AG04450 (cell line): ENCODE measurements around the gene CNTN5. TPM values are rescaled to one million over a fixed set of nuclear protein-coding genes. Genes with fewer than 3 reads are reported as not detected.

Source experiments
- CTCF ChIA-PET: fragments of 300-600, 350-600 bp; formaldehyde crosslinking; extraction: SDS; loops from one replicate; lab custom pipeline; 2022; ENCODE audit warnings: antibody characterized with exemption, inconsistent platforms; lab: Charles Lee
- POLR2A ChIA-PET: fragments of 350-600 bp; formaldehyde crosslinking; extraction: SDS; loops from one replicate; lab custom pipeline; 2021; ENCODE audit warnings: antibody characterized with exemption, inconsistent platforms; lab: Yijun Ruan, JAX
- DNase-seq: peaks from one replicate; pipeline ENCODE4 v3.0.0-alpha.2; 2011; ENCODE audit warnings: low read depth, low spot score
- H3K27ac ChIP-seq: one replicate; pipeline ENCODE4 v1.5.1; 2012; ENCODE audit warnings: low read depth, low read length, control low read depth
- H3K27me3 ChIP-seq: one replicate; pipeline ENCODE4 v1.6.0; 2012; ENCODE audit warnings: low read length; ENCODE audit not compliant: control insufficient read depth, insufficient read depth
- H3K4me3 ChIP-seq: 2 replicates; pipeline ENCODE4 v1.5.1; 2011; ENCODE audit warnings: mild to moderate bottlenecking, low read depth, low read length, control low read depth
- H3K9me3 ChIP-seq: 2 replicates; pipeline ENCODE4 v1.5.1; 2012; ENCODE audit warnings: low read length; ENCODE audit not compliant: control insufficient read depth, insufficient read depth
- polyA plus RNA-seq: library from polyadenylated mRNA; depleted of rRNA; stranded (reverse); fragments of >200 nt; gene quantifications from 2 replicates; pipeline ENCODE4 v1.2.3, GENCODE V29; 2011
- TF ChIP-seq, protein P1 (sequence below): IDR thresholded peaks from 2 replicates; pipeline ENCODE4 v1.5.1; 2011; ENCODE audit warnings: low read depth, low read length, control low read depth, inconsistent platforms

The CNTN5 gene
- polyA plus RNA-seq, 1 experiment: not detected

DNA sequence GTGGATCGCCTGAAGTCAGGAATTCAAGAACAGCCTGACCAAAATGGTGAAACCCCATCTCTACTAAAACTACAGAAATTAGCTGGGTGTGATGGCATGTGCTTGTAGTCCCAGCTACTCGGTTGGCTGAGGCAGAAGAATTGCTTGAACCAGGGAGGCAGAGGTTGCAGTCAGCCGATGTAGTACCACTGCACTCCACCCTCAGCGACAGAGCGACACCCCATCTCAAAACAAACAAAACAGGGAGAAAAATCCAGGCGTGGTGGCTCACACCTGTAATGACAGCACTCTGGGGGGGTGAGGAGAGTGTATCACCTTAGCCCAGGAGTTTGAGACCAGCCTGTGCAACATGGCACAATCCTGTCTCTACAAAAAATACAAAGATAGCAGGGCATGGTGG is 864.0 kb downstream of the CNTN5 start:
- no peak for DNase-seq
- TF ChIP-seq, protein P1, sequence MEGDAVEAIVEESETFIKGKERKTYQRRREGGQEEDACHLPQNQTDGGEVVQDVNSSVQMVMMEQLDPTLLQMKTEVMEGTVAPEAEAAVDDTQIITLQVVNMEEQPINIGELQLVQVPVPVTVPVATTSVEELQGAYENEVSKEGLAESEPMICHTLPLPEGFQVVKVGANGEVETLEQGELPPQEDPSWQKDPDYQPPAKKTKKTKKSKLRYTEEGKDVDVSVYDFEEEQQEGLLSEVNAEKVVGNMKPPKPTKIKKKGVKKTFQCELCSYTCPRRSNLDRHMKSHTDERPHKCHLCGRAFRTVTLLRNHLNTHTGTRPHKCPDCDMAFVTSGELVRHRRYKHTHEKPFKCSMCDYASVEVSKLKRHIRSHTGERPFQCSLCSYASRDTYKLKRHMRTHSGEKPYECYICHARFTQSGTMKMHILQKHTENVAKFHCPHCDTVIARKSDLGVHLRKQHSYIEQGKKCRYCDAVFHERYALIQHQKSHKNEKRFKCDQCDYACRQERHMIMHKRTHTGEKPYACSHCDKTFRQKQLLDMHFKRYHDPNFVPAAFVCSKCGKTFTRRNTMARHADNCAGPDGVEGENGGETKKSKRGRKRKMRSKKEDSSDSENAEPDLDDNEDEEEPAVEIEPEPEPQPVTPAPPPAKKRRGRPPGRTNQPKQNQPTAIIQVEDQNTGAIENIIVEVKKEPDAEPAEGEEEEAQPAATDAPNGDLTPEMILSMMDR: no peak

DNA sequence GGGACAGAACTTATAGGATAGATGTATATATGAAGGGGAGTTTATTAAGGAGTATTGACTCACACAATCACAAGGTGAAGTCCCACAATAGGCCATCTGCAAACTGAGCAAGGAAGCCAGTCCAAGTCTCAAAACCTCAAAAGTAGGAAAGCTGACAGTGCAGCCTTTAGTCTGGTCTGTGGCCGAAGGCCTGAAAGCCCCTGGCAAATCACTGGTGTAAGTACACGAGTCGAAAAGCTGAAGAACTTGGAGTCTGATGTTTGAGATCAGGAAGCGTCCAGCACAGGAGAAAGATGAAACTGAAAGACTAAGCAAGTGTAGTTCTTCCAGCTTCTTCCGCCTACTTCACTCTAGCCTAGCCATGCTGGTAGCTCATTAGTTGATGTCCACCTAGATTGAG is 866.7 kb downstream of the CNTN5 start:
- Histone ChIP-seq H3K27me3 (no peaks in the 10 kb centered on the region), H3K4me3 (no peak overlapping the region), H3K27ac (no peak overlapping the region), H3K9me3 (peaks cover 9% of the 10 kb centered on the region)
- CTCF ChIA-PET: no interaction called here
- POLR2A ChIA-PET: no interaction called here
- DNase-seq: no peak
- TF ChIP-seq, protein P1: no peak

More for the DNA sequence above, 864.0 kb downstream of the CNTN5 start:
- Histone ChIP-seq H3K9me3 (peaks cover 9% of the 10 kb centered on the region), H3K27ac (no peak overlapping the region), H3K27me3 (no peaks in the 10 kb centered on the region), H3K4me3 (no peak overlapping the region)
- ChIA-PET POLR2A (no interaction called here), CTCF (no interaction called here)

DNA sequence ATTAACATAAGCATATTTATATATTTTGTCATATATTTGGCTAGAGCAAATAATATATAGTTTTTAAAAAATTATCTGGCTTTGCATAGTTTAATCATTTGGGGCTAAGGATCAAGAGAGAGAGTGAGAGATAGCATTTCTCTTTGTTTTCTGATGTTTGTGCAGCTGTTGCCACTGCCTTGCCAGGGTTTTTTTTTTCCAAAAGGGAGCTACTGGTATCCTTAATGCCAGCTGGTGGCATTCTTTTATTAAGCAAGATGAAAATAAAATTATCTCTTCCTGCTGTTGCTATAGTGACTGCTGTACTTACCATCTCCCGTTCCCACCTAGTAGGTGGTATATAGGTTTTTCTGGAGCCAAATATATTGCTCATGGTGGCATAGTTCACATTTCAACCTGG is 873.1 kb downstream of the CNTN5 start:
- DNase-seq: no peak
- Histone ChIP-seq H3K9me3 (peaks cover 17% of the 10 kb centered on the region), H3K27ac (no peak overlapping the region), H3K4me3 (no peak overlapping the region), H3K27me3 (no peaks in the 10 kb centered on the region)
- POLR2A ChIA-PET: no interaction called here
- CTCF ChIA-PET: no interaction called here
- TF ChIP-seq, protein P1: no peak

DNA sequence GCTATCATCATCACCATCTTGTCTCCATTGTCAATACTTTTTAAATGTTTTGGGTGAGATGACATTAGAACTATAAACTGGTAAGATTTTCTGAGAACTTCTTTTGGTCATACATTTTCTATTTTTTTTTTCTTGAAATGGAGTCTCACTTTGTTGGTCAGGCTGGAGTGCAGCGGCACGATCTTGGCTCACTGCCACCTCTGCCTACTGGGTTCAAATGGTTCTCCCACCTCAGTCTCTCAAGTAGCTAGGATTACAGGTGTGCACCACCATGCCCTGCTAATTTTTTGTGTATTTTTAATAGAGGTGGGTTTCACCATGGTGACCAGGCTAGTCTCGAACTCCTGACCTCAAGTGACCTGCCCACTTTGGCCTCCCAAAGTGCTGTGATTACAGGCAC is 880.4 kb downstream of the CNTN5 start:
- POLR2A ChIA-PET: no interaction called here
- H3K9me3 ChIP-seq: peaks cover 10% of the 10 kb centered on the region

DNA sequence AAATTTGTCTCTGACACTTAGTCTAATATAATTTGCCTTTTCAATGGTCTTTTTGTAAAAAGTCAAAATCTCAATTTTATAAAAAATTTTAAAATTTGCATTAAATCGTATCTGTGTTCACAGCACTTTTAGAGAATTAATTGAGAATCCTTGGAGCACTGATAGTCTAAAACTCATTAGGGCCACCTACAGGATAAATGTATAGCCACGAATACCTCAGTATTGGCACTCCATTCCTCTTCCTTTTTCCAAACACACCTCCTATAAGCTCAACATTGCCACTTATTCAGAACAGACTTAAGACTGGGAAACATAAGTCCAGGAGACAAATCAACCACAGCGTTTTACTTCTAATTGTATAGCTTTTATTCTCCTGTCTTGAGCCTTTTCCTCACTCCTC is 890.4 kb downstream of the CNTN5 start:
- CTCF ChIA-PET: no interaction called here
- Histone ChIP-seq H3K9me3 (no peaks in the 10 kb centered on the region), H3K4me3 (no peak overlapping the region), H3K27ac (no peak overlapping the region), H3K27me3 (no peaks in the 10 kb centered on the region)
- TF ChIP-seq, protein P1: no peak
- DNase-seq: no peak
- POLR2A ChIA-PET: no interaction called here

More for the DNA sequence above, 880.4 kb downstream of the CNTN5 start:
- Histone ChIP-seq H3K27me3 (no peaks in the 10 kb centered on the region), H3K4me3 (no peak overlapping the region), H3K27ac (no peak overlapping the region)
- no peak for DNase-seq
- CTCF ChIA-PET: interaction anchor here (0.6 kb wide), 1 partner anchor 235 kb away, joined by 4 read pairs; no protein-coding TSS in a partner anchor
- TF ChIP-seq, protein P1: no peak
